ENCODE results near the gene MSTN.

MSTN gene

GRCh38 chr2:190050001-190050400 lies 12.5 kb downstream of the MSTN start:
- H3K36me3 ChIP-seq (ENCODE audit: insufficient read depth, low read length), result no peaks in the 10 kb centered on the region
- peaks cover 4% of the 10 kb centered on the region for H3K4me1 ChIP-seq (ENCODE audit: insufficient read depth, low read length, poor library complexity, severe bottlenecking)

GRCh38 chr2:190044866-190045265 lies 17.7 kb downstream of the MSTN start:
- H3K9me2 ChIP-seq (replicated peaks; ENCODE audit: low read depth, low read length), result no peaks in the 10 kb centered on the region
- H3K4me1 ChIP-seq (ENCODE audit: insufficient read depth, low read length, poor library complexity, severe bottlenecking), result peaks cover 2% of the 10 kb centered on the region
- H3K4me2 ChIP-seq (ENCODE audit: low read depth, low read length, poor library complexity, severe bottlenecking), result no peak overlapping the region
- no peak overlapping the region for H3K9ac ChIP-seq (ENCODE audit: low read depth, low read length, poor library complexity, severe bottlenecking)
- H3K27me3 ChIP-seq (ENCODE audit: insufficient read depth, low read length, poor library complexity, severe bottlenecking), result no peaks in the 10 kb centered on the region
- H3K36me3 ChIP-seq (ENCODE audit: insufficient read depth, low read length), result no peaks in the 10 kb centered on the region
- TF ChIP-seq EZH2phosphoT487 (IDR thresholded peaks at IDR 0.05; ENCODE audit: borderline replicate concordance) (no peak), CTCF (conservative IDR thresholded peaks at IDR 0.05; ENCODE audit: low read length) (no peak)
- no peaks in the 10 kb centered on the region for H3K9me3 ChIP-seq (ENCODE audit: insufficient read depth, low read depth, low read length)
- no peak overlapping the region for H2AFZ ChIP-seq (ENCODE audit: low read length)
- no peak overlapping the region for H3K4me3 ChIP-seq (ENCODE audit: low read length, poor library complexity, severe bottlenecking)
- H3K79me2 ChIP-seq (ENCODE audit: insufficient read depth, low read length), result no peaks in the 10 kb centered on the region
- no peaks in the 10 kb centered on the region for H3F3A ChIP-seq (ENCODE audit: low read depth)
- H4K20me1 ChIP-seq (ENCODE audit: insufficient read depth, low read length, poor library complexity, severe bottlenecking), result no peaks in the 10 kb centered on the region

More at GRCh38 chr2:190050001-190050400, 12.5 kb downstream of the MSTN start:
- H3F3A ChIP-seq (ENCODE audit: low read depth), result no peaks in the 10 kb centered on the region
- TF ChIP-seq CTCF (conservative IDR thresholded peaks at IDR 0.05; ENCODE audit: low read length) (no peak), EZH2phosphoT487 (IDR thresholded peaks at IDR 0.05; ENCODE audit: borderline replicate concordance) (no peak)
- H3K9ac ChIP-seq (ENCODE audit: low read depth, low read length, poor library complexity, severe bottlenecking), result no peak overlapping the region
- no peaks in the 10 kb centered on the region for H3K9me3 ChIP-seq (ENCODE audit: insufficient read depth, low read depth, low read length)
- H3K79me2 ChIP-seq (ENCODE audit: insufficient read depth, low read length), result no peaks in the 10 kb centered on the region
- H3K4me3 ChIP-seq (ENCODE audit: low read length, poor library complexity, severe bottlenecking), result no peak overlapping the region
- peak overlapping the region; percentile 54 for H2AFZ ChIP-seq (ENCODE audit: low read length)
- no peaks in the 10 kb centered on the region for H4K20me1 ChIP-seq (ENCODE audit: insufficient read depth, low read length, poor library complexity, severe bottlenecking)
- H3K27me3 ChIP-seq (ENCODE audit: insufficient read depth, low read length, poor library complexity, severe bottlenecking), result no peaks in the 10 kb centered on the region
- no peaks in the 10 kb centered on the region for H3K9me2 ChIP-seq (replicated peaks; ENCODE audit: low read depth, low read length)
- no peak overlapping the region for H3K4me2 ChIP-seq (ENCODE audit: low read depth, low read length, poor library complexity, severe bottlenecking)

- H4K20me1 ChIP-seq (ENCODE audit: insufficient read depth, low read length, poor library complexity, severe bottlenecking), result no peaks in the 10 kb centered on the region
- no peak overlapping the region for H3K4me2 ChIP-seq (ENCODE audit: low read depth, low read length, poor library complexity, severe bottlenecking)
- H3F3A ChIP-seq (ENCODE audit: low read depth), result no peaks in the 10 kb centered on the region
- H2AFZ ChIP-seq (ENCODE audit: low read length), result no peak overlapping the region
- no peaks in the 10 kb centered on the region for H3K9me3 ChIP-seq (ENCODE audit: insufficient read depth, low read depth, low read length)
- no peak overlapping the region for H3K9ac ChIP-seq (ENCODE audit: low read depth, low read length, poor library complexity, severe bottlenecking)
- H3K36me3 ChIP-seq (ENCODE audit: insufficient read depth, low read length), result no peaks in the 10 kb centered on the region
- TF ChIP-seq CTCF (conservative IDR thresholded peaks at IDR 0.05; ENCODE audit: low read length) (no peak), EZH2phosphoT487 (IDR thresholded peaks at IDR 0.05; ENCODE audit: borderline replicate concordance) (no peak)
- H3K4me3 ChIP-seq (ENCODE audit: low read length, poor library complexity, severe bottlenecking), result no peak overlapping the region
- H3K9me2 ChIP-seq (replicated peaks; ENCODE audit: low read depth, low read length), result no peaks in the 10 kb centered on the region
- H3K27me3 ChIP-seq (ENCODE audit: insufficient read depth, low read length, poor library complexity, severe bottlenecking), result no peaks in the 10 kb centered on the region
- no peaks in the 10 kb centered on the region for H3K79me2 ChIP-seq (ENCODE audit: insufficient read depth, low read length)
- no peaks in the 10 kb centered on the region for H3K4me1 ChIP-seq (ENCODE audit: insufficient read depth, low read length, poor library complexity, severe bottlenecking)
Observed at GRCh38 chr2:190043441-190043840, 19.1 kb downstream of the MSTN start.
